Heart left ventricle (tissue), 16 donors: ENCODE results near the gene LRRC28. TPM values are rescaled to one million over a fixed set of nuclear protein-coding genes. Genes with fewer than 3 reads are reported as not detected.

ENCODE experiments used
- ATAC-seq, 4 donors: fragments of 200-7000 bp; cut with Tn5 transposase; one replicate each; pipeline ENCODE4 v1.9.1; 2020 to 2022; ENCODE audit warnings: moderate library complexity in 4 of 4, mild to moderate bottlenecking in 3 of 4, moderate number of reproducible peaks in 1 of 4
- DNase-seq, 5 donors: peaks; one replicate each; pipeline ENCODE4 v3.0.0-alpha.2; 2020
- H3K27ac ChIP-seq, 12 donors: fragments of 200-600 bp; sonication (generic) in 4 of 12; one replicate each; pipeline versions ENCODE4 v1.5.0 to v1.8.0; 2016 to 2022; ENCODE audit warnings: mild to moderate bottlenecking in 2 of 12
- H3K27me3 ChIP-seq, 9 donors: fragments of 200-600 bp; sonication (generic) in 2 of 9; one replicate each; pipeline versions ENCODE4 v1.5.1 to v1.8.0; 2016 to 2022; ENCODE audit warnings: mild to moderate bottlenecking in 3 of 9
- H3K36me3 ChIP-seq, 9 donors: fragments of 200-600 bp; sonication (generic) in 2 of 9; one replicate each; pipeline versions ENCODE4 v1.5.0 to v1.8.0; 2018 to 2022; ENCODE audit warnings: mild to moderate bottlenecking in 2 of 9
- H3K4me1 ChIP-seq, 12 donors: fragments of 200-600 bp; sonication (generic) in 4 of 12; one replicate each; pipeline versions ENCODE4 v1.5.0 to v1.8.0; 2016 to 2022; ENCODE audit warnings: mild to moderate bottlenecking in 3 of 12
- H3K4me3 ChIP-seq, 12 donors: fragments of 200-600 bp; sonication (generic) in 4 of 12; one replicate each; pipeline versions ENCODE4 v1.5.0 to v1.8.0; 2017 to 2022; ENCODE audit warnings: mild to moderate bottlenecking in 9 of 12, moderate library complexity in 4 of 12
- H3K9me3 ChIP-seq, 12 donors: fragments of 200-600 bp; sonication (generic) in 4 of 12; one replicate each; pipeline versions ENCODE4 v1.5.0 to v1.8.0; 2016 to 2022; ENCODE audit warnings: mild to moderate bottlenecking in 1 of 12
- CTCF ChIP-seq, 12 donors: fragments of 200-600 bp; sonication (generic) in 4 of 12; IDR thresholded peaks; one replicate each; pipeline versions ENCODE4 v1.5.0 to v1.8.0; 2018 to 2022; ENCODE audit warnings: antibody characterized with exemption in 12 of 12, mild to moderate bottlenecking in 5 of 12
- POLR2A ChIP-seq, 2 donors: fragments of 450-650 bp; IDR thresholded peaks; one replicate each; pipeline ENCODE4 v1.6.1; 2017; ENCODE audit warnings: antibody characterized with exemption in 2 of 2, mild to moderate bottlenecking in 2 of 2, moderate library complexity in 2 of 2
- whole genome bisulfite sequencing, 4 donors: extraction: QIAGEN DNeasy Blood & Tissue Kit in 2 of 4; methylation state at CpG; one replicate each; pipeline versions ENCODE4 v1.1.5 to v1.1.7; 2013 to 2018; 5-methylcytosine and 5-hydroxymethylcytosine counted together
- intact Hi-C, 10 donors: fragments of 100-400 bp; cut with DNase I; formaldehyde crosslinking; loops; one replicate each; pipeline versions ENCODE4 v1.11.1 to v1.14.2; 2022
- polyA plus RNA-seq, 2 donors: library from polyadenylated mRNA; stranded (reverse); fragments of 200-250 nt; gene quantifications; one replicate each; pipeline ENCODE4 v1.2.3, GENCODE V29; 2013
- total RNA-seq, 9 donors: library from RNA; depleted of rRNA in 2 of 9; stranded (reverse); fragments of >200 nt in 2 of 9; fragmentation: NEBNext Ultra II Directional in 3 of 9; extraction: Animal tissue kit (Norgen Biotek cat#: 25700) in 3 of 9; gene quantifications; one replicate each; pipeline versions ENCODE4 v1.1.0 to v1.2.4, GENCODE V29; 2016 to 2023
- donor health status: ischemic (EF 13 %, LVEDD 7.1; RV severe dilation, severe dysfunction).
- donor health status: healthy with polysubstance abuse.
- donor health status: DM: no; HTN: yes; CAD: no.
- donor health status: DM: no; HTN: no; CAD: no.
- donor health status: ischemic (EF 25% LVEDD 6.9; RV normal size, moderate dysfunction).
- donor health status: ischemic (EF 25% LVEDD 5.7; RV mildly dilated, moderate dysfunction).
- donor health status: healthy.
- donor health status: DM: yes; HTN: yes; CAD: no.
- donor health status: ischemic (EF 35%, LVEDD 5.7; RV mildly dilated, moderate dysfunction).
- donor health status: nonischemic (EF 11% LVEDD 7.7; RV severe dilation, severe dysfunction).
- donor health status: DM: yes; HTN: yes; CAD: no.
- donor health status: PGD.
- donor health status: ischemic (EF 29% LVEDD 5.4; RV normal size, mild dysfunction).
- donor health status: nonischemic (EF 23%, LVEDD 6.1; RV moderate dilation, normal function).

The LRRC28 gene
- total and polyA plus RNA-seq, 11 donors = 5.1 to 28.6 (median 20.1) TPM

GRCh38 chr15:99365242-99365641 lies 114.0 kb downstream of the LRRC28 start:
- no peaks in the 10 kb centered on the region for H3K27me3 ChIP-seq
- no peaks in the 10 kb centered on the region for H3K4me1 ChIP-seq
- peaks cover 0 to 24% (median 0%) of the 10 kb centered on the region in 12 donors for H3K9me3 ChIP-seq
- no peak overlapping the region for H3K4me3 ChIP-seq
- no peak overlapping the region for H3K27ac ChIP-seq
- TF ChIP-seq POLR2A (IDR thresholded peaks at IDR 0.05) (no peak), CTCF (IDR thresholded peaks at IDR 0.05) (no peak)
- peaks cover 0 to 25% (median 7%) of the 10 kb centered on the region in 9 donors for H3K36me3 ChIP-seq
- intact Hi-C loops = loop anchor here in 1 of 10 donors (10.0 kb wide), 1 partner anchor 80 kb away; no protein-coding TSS in a partner anchor
- ATAC-seq = no peak
- DNase-seq = no peak
- 77 to 91% (median 86%) methylated on average over 1 of the region's 1 CpG for WGBS, 4 donors

- Histone ChIP-seq H3K27ac (no peak overlapping the region), H3K27me3 (no peaks in the 10 kb centered on the region), H3K4me1 (peaks cover 0 to 2% (median 0%) of the 10 kb centered on the region in 12 donors), H3K4me3 (no peak overlapping the region), H3K36me3 (peaks cover 0 to 25% (median 7%) of the 10 kb centered on the region in 9 donors), H3K9me3 (peaks cover 0 to 24% (median 0%) of the 10 kb centered on the region in 12 donors)
- DNase-seq (no peak), ATAC-seq (no peak)
- 96 to 100% (median 97%) methylated on average over 1 of the region's 1 CpG for WGBS, 4 donors
- no peak for TF ChIP-seq CTCF (IDR thresholded peaks at IDR 0.05)
- no peak for TF ChIP-seq POLR2A (IDR thresholded peaks at IDR 0.05)
- intact Hi-C loops = loop anchor here in 1 of 10 donors (10.0 kb wide), 1 partner anchor 81 kb away; no protein-coding TSS in a partner anchor
Observed at GRCh38 chr15:99366013-99366412, 114.7 kb downstream of the LRRC28 start.

- H3K27me3 ChIP-seq = no peaks in the 10 kb centered on the region
- ATAC-seq = no peak
- H3K36me3 ChIP-seq = peaks cover 0 to 19% (median 0%) of the 10 kb centered on the region in 9 donors
- DNase-seq = no peak
- H3K9me3 ChIP-seq = peaks cover 0 to 24% (median 0%) of the 10 kb centered on the region in 12 donors
- H3K4me1 ChIP-seq = peaks cover 0 to 13% (median 4%) of the 10 kb centered on the region in 12 donors
- intact Hi-C loops = loop anchor here in 1 of 10 donors (10.0 kb wide), 1 partner anchor 84 kb away; no protein-coding TSS in a partner anchor
- H3K27ac ChIP-seq = no peak overlapping the region
- no peak overlapping the region for H3K4me3 ChIP-seq
- TF ChIP-seq POLR2A (IDR thresholded peaks at IDR 0.05) (no peak), CTCF (IDR thresholded peaks at IDR 0.05) (no peak)
Observed at GRCh38 chr15:99368743-99369142, 117.5 kb downstream of the LRRC28 start.

- Histone ChIP-seq H3K27ac (no peak overlapping the region), H3K4me1 (peaks cover 0 to 13% (median 4%) of the 10 kb centered on the region in 12 donors), H3K36me3 (peaks cover 0 to 19% (median 0%) of the 10 kb centered on the region in 9 donors), H3K27me3 (no peaks in the 10 kb centered on the region), H3K4me3 (no peak overlapping the region), H3K9me3 (peaks cover 0 to 29% (median 1%) of the 10 kb centered on the region in 12 donors)
- WGBS, 4 donors = 96 to 98% (median 97%) methylated on average over 5 of the region's 5 CpGs
- intact Hi-C loops = loop anchor here in 1 of 10 donors (10.0 kb wide), 1 partner anchor 84 kb away; no protein-coding TSS in a partner anchor
- no peak for ATAC-seq
- TF ChIP-seq CTCF (IDR thresholded peaks at IDR 0.05) (no peak), POLR2A (IDR thresholded peaks at IDR 0.05) (no peak)
- DNase-seq = no peak
Observed at GRCh38 chr15:99369196-99369595, 117.9 kb downstream of the LRRC28 start.
